ENCODE results near the gene STK32B. TPM values are rescaled to one million over a fixed set of nuclear protein-coding genes. Genes with fewer than 3 reads are reported as not detected.

The STK32B gene
- total RNA-seq, 1 experiment from 2014 or later, result not detected

- no peak for DNase-seq (ENCODE audit: low spot score)
These were observed 306.6 kb downstream of the STK32B start for GRCh38 chr4:5357870-5358269.

GRCh38 chr4:5361968-5362367, 310.7 kb downstream of the STK32B start:
- DNase-seq (ENCODE audit: low spot score), result peak; percentile 8

- DNase-seq (ENCODE audit: low spot score), result no peak
These were observed 313.1 kb downstream of the STK32B start for GRCh38 chr4:5364406-5364805.

GRCh38 chr4:5365071-5366008, 314.1 kb downstream of the STK32B start:
- DNase-seq (ENCODE audit: low spot score), result peak; percentile 26

GRCh38 chr4:5366009-5366386, 314.7 kb downstream of the STK32B start:
- no peak for DNase-seq (ENCODE audit: low spot score)

GRCh38 chr4:5366421-5366820, 315.1 kb downstream of the STK32B start:
- DNase-seq (ENCODE audit: low spot score), result no peak

GRCh38 chr4:5368426-5368825, 317.1 kb downstream of the STK32B start:
- DNase-seq (ENCODE audit: low spot score), result no peak

- no peak for DNase-seq (ENCODE audit: low spot score)
These were observed 319.0 kb downstream of the STK32B start for GRCh38 chr4:5370286-5370685.

GRCh38 chr4:5371415-5372190, 320.3 kb downstream of the STK32B start:
- DNase-seq (ENCODE audit: low spot score), result no peak

GRCh38 chr4:5372198-5372597, 320.9 kb downstream of the STK32B start:
- no peak for DNase-seq (ENCODE audit: low spot score)

GRCh38 chr4:5373327-5373726, 322.0 kb downstream of the STK32B start:
- no peak for DNase-seq (ENCODE audit: low spot score)

GRCh38 chr4:5374592-5374991, 323.3 kb downstream of the STK32B start:
- no peak for DNase-seq (ENCODE audit: low spot score)

GRCh38 chr4:5374994-5375393, 323.7 kb downstream of the STK32B start:
- no peak for DNase-seq (ENCODE audit: low spot score)

GRCh38 chr4:5376015-5376414, 324.7 kb downstream of the STK32B start:
- DNase-seq (ENCODE audit: low spot score), result no peak

GRCh38 chr4:5378002-5378401, 326.7 kb downstream of the STK32B start:
- DNase-seq (ENCODE audit: low spot score), result peak; percentile 39

- no peak for DNase-seq (ENCODE audit: low spot score)
These were observed 328.6 kb downstream of the STK32B start for GRCh38 chr4:5379895-5380294.

GRCh38 chr4:5381961-5382441, 330.7 kb downstream of the STK32B start:
- no peak for DNase-seq (ENCODE audit: low spot score)

- no peak for DNase-seq (ENCODE audit: low spot score)
These were observed 332.1 kb downstream of the STK32B start for GRCh38 chr4:5383191-5383980.

GRCh38 chr4:5385741-5386311, 334.5 kb downstream of the STK32B start:
- DNase-seq (ENCODE audit: low spot score), result no peak

- DNase-seq (ENCODE audit: low spot score), result no peak
These were observed 335.6 kb downstream of the STK32B start for GRCh38 chr4:5386921-5387320.

- no peak for DNase-seq (ENCODE audit: low spot score)
These were observed 336.2 kb downstream of the STK32B start for GRCh38 chr4:5387457-5387856.
